Choroid plexus epithelial cell (primary cell): ENCODE measurements around the gene TOP1.
A peak's percentile ranks its signal among the peaks of the same experiment; 100 is the strongest.

Source experiments
- DNase-seq: peaks from one replicate; pipeline ENCODE4 v3.0.0-alpha.2; 2010; ENCODE audit warnings: low read depth
- H3K4me3 ChIP-seq: 2 replicates; pipeline ENCODE4 v1.5.1; 2011; ENCODE audit warnings: low read depth, mild to moderate bottlenecking, control low read depth, low read length, moderate library complexity
- CTCF ChIP-seq: conservative IDR thresholded peaks from 2 replicates; pipeline ENCODE4 v1.5.1; 2011; ENCODE audit warnings: low read depth, mild to moderate bottlenecking, control low read depth, inconsistent platforms, low read length, moderate library complexity

TOP1 gene

GRCh38 chr20:41045671-41046070 lies 17.0 kb downstream of the TOP1 start:
- no peak for TF ChIP-seq CTCF
- no peak for DNase-seq
- no peak overlapping the region for H3K4me3 ChIP-seq

GRCh38 chr20:41046716-41047115 lies 18.1 kb downstream of the TOP1 start:
- TF ChIP-seq CTCF, result no peak
- peak; percentile 56 for DNase-seq
- no peak overlapping the region for H3K4me3 ChIP-seq

- no peak overlapping the region for H3K4me3 ChIP-seq
- DNase-seq, result no peak
- no peak for TF ChIP-seq CTCF
Observed at GRCh38 chr20:41047279-41047974, 18.8 kb downstream of the TOP1 start.

GRCh38 chr20:41047975-41048305 lies 19.3 kb downstream of the TOP1 start:
- peak; percentile 47 for DNase-seq
- peak overlapping the region; percentile 2 for H3K4me3 ChIP-seq
- no peak for TF ChIP-seq CTCF

- DNase-seq, result no peak
- H3K4me3 ChIP-seq, result no peak overlapping the region
- no peak for TF ChIP-seq CTCF
Observed at GRCh38 chr20:41048461-41049301, 20.1 kb downstream of the TOP1 start.

- TF ChIP-seq CTCF, result no peak
- H3K4me3 ChIP-seq, result no peak overlapping the region
- DNase-seq, result no peak
Observed at GRCh38 chr20:41049451-41049850, 20.8 kb downstream of the TOP1 start.
